ENCODE measurements around the gene DLGAP4.
A peak's percentile ranks its signal among the peaks of the same experiment; 100 is the strongest.
"Not testable (repeated sequence)": the region's sequence is repeated elsewhere in the genome, so short reads cannot be mapped to it uniquely, and the experiment has no call there.

Gene DLGAP4

DNA sequence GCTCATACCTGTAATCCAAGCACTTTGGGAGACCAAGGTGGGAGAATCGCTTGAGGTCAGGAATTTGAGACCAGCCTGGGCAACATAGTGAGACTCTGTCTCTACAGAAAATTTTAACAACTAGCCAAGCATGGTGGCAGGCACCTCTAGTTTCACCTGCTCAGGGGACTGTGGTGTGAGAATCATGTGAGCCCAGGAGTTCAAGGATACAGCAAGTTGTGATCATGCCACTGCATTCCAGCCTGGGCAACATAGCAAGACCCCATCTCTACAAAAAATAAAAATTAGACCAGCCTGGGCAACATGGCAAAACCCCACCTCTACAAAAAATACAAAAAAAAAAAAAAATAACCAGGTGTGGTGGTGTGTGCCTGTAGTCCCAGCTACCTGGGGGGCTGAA is 73.8 kb downstream of the DLGAP4 start:
- DNase-seq (ENCODE audit: low spot score) = not testable (repeated sequence)

DNA sequence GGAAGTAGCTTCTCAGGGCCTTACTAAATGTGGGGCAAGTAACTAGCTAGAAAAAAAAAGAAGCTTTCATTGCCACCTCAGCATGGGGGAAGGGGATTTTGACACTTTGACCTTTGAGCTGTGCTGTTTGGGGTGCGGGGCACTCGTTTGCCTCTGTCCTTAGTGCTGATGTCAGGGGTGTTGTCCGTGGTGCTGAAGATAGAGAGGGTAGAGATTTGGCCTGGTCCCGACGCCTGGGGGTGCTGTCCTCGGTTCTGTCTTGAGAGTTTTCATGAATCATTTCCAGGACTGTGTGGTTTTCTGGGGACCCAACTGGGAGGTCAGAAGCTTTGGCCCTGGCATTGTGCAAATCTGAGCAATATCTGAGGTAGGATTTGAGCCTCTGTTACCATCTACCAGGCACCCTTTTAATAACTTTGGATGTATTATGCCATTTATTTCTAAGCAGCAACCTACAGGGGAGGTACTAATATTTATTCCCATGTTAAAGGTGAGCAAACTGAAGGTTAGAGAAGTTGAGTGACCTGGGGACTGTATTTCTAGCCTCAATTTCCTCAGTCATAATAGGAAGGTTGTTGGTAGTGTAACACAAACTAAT is 78.0 kb downstream of the DLGAP4 start:
- DNase-seq (ENCODE audit: low spot score) = peak; percentile 50

GRCh38 chr20:36385503-36385902 is 79.4 kb downstream of the DLGAP4 start:
- no peak for DNase-seq (ENCODE audit: low spot score)

GRCh38 chr20:36386236-36386635 is 80.1 kb downstream of the DLGAP4 start:
- DNase-seq (ENCODE audit: low spot score) = no peak

DNA sequence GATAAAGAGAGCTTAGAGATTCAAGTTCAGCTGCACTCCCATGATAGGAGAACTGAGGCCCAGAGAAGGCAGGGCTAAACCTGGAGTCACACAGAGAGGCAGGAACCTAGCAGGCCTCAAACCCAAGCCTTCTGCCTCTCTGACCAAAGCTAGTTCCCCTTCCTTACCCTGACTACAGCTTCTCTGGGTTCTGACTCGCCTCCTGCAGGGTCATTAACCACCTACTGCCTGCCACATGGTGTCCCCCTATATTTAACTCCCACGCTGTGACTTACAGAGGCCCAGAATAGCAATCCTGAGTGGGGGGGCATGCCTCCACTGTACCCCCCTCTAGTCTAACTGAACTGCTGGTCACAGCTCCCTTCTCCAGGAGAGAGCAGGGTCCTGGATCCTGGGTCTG is 84.1 kb downstream of the DLGAP4 start:
- no peak for DNase-seq (ENCODE audit: low spot score)

DNA sequence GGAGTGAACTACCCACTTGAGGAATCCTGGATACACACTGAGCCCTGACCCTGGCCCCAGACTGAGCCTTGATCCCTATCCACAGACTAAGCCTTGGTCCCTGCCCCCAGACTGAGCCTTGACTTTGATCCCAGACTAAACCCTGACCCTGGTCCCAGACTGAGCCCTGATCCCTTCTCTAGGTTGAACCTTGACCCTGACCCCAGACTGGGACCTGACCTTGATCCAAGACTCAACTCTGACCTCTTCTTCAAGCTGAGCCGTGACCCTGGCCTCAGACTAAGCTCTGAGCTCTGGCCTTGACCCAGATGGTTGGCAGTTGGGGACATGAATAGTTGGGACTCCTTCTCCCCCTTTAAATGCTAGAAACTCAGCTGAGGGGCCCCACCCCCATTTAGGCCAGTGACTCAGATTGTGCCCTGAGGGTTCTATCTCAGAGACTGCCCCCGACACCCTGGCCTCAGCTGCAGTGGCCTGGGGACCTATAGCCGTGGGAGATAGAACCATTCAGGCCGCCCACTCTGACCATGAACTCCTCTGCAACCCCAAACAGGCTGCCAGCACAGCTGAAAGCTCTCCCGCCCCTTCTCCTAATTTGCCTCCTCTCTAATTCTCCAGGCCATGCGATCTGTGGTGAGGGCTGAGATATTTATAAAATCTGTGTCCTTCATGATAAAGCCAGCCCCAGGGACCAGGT is 84.7 kb downstream of the DLGAP4 start:
- no peak for DNase-seq (ENCODE audit: low spot score)

DNA sequence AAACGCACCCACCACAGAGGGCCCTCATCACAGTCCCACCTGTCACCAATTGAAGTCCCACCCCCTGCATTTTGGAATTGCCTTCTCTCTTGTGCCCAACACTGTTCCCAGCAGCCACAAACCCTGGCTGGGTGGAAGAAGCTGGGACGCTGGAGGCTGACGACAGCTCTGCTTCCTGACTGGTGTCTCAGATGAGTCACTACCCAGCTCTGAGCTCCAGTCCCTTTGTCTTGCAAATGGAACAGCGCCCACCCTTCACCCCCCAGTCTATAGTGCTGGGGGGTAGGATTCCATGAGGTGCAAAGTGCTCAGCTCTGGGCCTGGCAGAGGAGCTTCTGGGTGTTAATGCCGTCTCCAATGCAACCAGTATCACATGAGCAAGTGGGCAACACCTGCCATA is 85.3 kb downstream of the DLGAP4 start:
- no peak for DNase-seq (ENCODE audit: low spot score)

DNA sequence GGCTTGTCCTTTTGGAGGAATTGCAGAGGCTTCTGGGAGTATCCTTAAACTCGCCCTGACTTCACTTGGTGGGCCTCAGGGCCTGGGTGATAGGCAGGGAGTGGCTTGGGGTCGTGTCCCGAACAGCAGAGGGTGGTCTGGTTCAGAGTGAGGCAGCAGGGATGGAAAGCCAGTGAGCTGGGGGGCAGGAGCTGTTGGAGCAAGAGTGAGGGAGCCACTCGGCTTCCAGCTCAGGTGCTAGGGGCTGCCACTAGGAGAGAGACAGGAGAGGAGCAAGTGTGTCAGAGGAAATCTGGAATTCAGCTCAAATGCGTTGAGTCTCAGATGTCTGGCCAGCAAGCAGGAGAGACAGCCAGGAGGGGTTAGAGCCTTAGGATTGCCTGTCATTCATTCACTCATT is 85.8 kb downstream of the DLGAP4 start:
- DNase-seq (ENCODE audit: low spot score) = no peak

- no peak for DNase-seq (ENCODE audit: low spot score)
These were observed 86.8 kb downstream of the DLGAP4 start for GRCh38 chr20:36392989-36393388.

GRCh38 chr20:36394340-36394965 is 88.3 kb downstream of the DLGAP4 start:
- no peak for DNase-seq (ENCODE audit: low spot score)

DNA sequence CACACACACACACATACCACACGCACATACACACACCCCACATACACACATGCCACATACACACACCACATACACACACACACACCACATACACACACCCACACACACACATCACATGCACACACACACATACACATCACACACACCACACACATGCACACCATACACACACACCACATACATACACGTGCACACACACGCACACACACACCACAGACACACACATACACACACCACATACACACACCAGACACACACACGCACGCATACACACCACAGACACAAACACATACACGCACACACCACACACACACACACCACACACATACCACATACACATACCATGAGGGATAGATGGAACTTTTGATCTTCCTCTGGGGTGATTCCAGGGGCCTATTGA is 90.2 kb downstream of the DLGAP4 start:
- DNase-seq (ENCODE audit: low spot score) = no peak

DNA sequence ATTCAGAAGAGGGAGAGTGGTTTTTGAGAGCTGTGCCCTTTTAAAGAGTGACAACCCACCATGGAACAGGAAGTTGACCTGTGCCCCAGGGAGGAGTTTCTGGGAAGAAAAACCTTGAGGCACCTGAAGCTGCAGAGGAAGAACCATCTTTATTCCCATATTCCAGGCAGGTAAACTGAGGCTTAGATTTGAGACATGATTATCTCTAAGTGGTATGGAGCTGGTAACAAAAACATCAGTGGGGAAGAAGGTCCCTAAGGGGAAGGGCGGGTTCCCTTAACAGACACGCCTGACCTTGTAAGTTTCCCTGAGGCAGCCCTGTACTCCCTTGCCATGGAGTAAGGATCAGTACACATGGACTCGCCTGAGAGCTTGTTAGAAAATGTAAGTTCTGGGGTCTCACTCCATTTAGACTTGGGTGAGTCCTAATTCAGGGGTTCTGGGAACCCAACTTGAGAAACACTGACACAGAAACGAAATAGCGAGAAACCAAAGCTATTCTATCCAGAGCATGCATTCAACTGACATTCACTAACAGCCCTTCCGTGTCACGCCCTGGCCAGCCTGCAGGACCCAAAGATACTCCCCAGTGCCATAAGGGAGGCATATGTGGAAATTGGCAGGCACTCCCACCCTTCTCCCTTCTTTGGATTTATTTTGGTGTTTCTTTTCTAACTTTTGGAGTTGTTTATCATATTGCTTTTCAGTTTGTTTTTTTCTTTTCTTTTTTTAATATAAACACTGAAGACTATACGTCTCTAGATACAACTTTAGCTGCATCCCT is 90.9 kb downstream of the DLGAP4 start:
- no peak for DNase-seq (ENCODE audit: low spot score)

GRCh38 chr20:36398515-36398914 is 92.4 kb downstream of the DLGAP4 start:
- no peak for DNase-seq (ENCODE audit: low spot score)

DNA sequence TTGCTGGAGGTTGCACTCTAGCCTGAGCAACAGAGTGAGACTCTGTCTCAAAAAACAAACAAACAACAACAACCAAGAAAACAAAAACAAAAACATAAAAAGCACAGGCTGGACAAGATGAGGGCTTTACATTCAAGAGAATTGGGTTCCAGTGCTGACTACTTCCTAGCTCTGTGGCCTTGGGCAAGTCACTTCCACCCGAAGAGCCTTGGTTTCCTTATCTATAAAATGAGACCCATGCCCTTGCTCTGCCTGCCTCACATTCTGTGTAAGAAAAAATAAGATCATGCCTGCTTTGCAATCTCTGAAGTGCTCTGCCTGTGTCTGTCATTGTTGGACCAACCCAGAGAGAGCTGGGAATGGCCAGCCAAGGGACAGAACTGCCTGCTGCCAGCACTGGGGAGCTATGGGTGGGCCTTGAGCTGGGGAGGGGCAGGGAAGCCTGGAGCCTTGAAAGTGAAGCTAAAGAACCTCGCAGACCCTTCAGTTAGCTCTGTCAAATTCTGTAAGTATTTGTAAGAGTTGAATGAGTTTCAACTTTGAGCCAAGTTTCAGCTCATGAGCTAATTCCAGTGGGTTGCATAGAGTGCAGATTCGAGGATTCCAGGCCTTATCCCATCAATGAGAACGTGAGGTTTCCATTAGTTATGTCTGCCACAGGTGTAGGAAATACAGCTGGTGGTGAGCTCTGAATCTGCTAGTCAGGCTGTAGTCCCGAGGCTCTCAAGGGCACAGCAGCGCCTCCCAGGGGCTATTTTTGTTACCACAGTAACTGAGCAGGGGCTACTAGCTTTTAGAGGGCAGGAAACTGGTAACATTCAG is 93.2 kb downstream of the DLGAP4 start:
- no peak for DNase-seq (ENCODE audit: low spot score)

- DNase-seq (ENCODE audit: low spot score) = peak; percentile 10
These were observed 93.9 kb downstream of the DLGAP4 start for GRCh38 chr20:36399969-36400545.

DNA sequence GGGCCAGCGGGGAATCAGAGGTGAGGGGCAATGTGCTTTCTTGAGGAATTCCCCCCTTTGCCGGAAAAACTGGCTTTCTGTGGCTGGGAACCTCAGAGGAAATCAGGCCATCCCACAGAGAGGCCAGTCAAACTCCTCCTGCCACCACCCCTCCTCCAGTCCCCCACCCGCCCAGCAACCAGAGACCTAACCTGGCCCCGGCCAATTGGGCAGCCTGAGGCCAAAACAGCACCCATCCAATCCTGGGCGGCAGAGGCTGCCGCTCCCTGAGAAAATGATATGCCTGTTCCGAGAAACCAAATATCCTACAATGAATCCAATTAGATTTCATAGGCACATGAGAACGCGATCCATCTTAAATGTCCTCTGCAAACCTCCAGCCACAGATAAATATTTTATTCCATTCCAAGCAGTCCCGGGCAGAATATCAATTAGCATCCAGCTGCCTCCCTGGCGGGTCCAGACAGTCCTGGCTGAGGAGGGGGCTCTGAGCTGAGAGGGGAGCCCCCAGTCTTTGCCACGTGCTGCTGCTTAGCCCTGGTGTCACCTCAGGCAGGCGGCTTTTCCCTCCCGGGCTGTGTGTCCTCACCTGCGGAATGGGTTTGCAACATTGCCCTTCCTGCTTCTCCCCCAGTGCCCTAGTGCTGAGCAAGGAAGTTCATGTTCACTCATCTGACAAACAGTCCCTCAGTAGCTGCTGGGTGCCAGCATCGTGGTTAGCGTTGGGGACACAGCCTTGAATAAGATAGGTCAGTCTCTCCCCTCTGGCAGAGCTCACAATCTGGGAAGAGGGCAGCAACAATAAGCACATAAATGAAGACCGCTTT is 95.0 kb downstream of the DLGAP4 start:
- no peak for DNase-seq (ENCODE audit: low spot score)

DNA sequence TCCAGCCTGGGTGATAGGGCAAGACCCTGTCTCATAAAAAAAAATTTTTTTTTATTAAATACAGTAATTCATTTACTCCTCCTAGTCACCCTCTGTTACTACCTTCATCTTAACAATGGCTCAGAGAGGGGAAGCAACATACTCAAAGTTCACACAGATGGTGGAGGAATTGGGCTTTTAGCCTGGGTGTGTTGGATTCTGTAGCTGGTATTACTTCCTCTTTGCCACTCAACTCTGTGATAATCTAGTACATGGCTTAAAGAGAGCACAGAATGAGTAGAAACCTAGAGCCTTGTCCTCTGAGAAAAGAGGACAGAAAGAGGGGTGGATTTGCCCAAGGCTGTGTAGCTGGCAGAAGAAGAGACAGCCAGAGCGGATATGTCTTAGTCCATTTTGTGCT is 96.6 kb downstream of the DLGAP4 start:
- no peak for DNase-seq (ENCODE audit: low spot score)

DNA sequence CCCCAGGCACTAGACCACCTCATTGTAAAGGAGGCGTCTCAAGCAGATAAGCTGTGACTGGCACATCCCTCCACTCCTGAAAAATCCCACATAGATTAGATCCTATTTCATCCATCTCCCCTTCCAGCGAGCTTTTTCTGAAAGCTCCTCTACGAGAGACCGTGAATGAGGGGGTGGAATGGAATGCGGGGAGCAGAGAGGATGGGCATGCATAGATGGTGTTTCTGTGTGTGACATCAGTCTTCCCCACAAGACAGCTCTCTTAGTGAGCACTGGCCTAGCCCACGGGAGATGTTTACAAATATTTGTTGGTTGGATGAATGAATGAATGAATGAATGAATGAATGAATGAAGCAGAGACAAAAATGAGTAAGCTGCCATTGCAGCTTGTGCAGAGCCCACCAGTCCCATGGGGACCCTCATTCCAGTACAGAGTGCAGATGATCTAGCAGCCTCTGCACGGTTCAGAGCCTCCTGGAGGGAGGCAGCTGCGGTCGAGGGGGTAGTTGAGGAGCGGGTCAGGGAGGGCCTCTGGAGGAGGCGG is 98.4 kb downstream of the DLGAP4 start:
- no peak for DNase-seq (ENCODE audit: low spot score)

DNA sequence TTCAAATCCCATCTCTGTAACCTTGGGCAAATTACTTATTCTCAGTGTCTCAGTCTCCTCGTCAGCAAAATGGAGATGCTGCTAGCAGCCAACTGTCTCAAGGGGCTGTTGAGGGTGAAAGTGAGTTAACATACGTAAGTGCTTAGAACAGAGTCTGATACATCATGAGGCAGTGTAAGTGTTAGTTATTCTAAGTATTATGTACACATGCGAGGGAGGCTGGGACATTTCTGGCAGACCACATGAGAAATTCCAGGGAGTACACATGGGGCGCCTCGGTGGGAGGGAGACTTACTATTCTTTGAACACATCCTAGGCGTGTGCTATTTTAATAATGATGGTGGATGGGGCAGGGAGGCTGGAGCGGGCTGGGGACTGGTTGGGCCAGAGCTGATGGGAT is 99.1 kb downstream of the DLGAP4 start:
- no peak for DNase-seq (ENCODE audit: low spot score)

DNA sequence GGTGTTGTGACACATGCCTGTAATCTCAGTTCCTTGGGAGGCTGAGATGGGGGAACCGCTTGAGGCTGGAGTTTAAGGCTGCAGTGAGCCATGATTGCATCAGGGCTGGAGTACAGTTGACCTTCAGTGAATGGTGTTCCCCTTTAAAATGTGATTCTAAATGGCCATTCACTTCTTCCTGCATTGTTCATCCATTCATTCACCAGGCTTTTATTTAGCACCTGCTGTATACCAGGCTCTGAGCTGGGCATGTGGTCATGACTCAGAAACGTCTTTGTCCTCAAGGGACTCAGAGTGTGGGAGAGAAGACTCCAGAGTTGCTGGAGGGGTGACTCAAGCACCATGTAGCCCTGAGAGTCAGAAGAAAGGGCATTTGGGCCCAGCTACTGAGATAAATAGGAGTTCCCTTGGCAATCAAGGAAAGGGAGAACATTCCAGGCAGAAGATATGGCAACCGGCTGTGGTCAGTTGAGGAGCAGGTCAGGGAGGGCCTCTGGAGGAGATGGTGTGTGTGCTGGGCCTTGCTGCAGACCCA is 101.1 kb downstream of the DLGAP4 start:
- peak; percentile 44 for DNase-seq (ENCODE audit: low spot score)
